GM12878 (cell line): Measurements from ENCODE around the gene RFT1. TPM values are rescaled to one million over a fixed set of nuclear protein-coding genes. Genes with fewer than 3 reads are reported as not detected.

Source experiments
- ATF7 ChIP-seq: fragments of 450-650 bp; IDR thresholded peaks from 2 replicates; pipeline ENCODE4 v1.6.1; 2016; ENCODE audit warnings: low read depth, mild to moderate bottlenecking
- BHLHE40 ChIP-seq, 2 experiments: fragments of 450-650 bp in 1 of 2; IDR thresholded peaks; 2 replicates each; pipeline ENCODE4 v1.6.1; 2011 to 2017; ENCODE audit warnings: low read depth in 2 of 2, borderline replicate concordance in 1 of 2, improper control_type of control experiment in 1 of 2, low read length in 1 of 2, mild to moderate bottlenecking in 1 of 2
- BRCA1 ChIP-seq: IDR thresholded peaks from 2 replicates; pipeline ENCODE4 v1.6.1; 2011; ENCODE audit warnings: low read depth, low read length, improper control_type of control experiment
- CBX5 ChIP-seq: sonication (generic); IDR thresholded peaks from 2 replicates; pipeline ENCODE4 v1.6.1; 2016; ENCODE audit warnings: low read depth, moderate library complexity, mild to moderate bottlenecking, inconsistent platforms
- CEBPB ChIP-seq, 2 experiments: fragments of 150-350 bp in 1 of 2; IDR thresholded peaks; 2 replicates each; pipeline ENCODE4 v1.6.1; 2012 to 2014; ENCODE audit warnings: low read depth in 2 of 2, low read length in 2 of 2, borderline replicate concordance in 1 of 2, inconsistent platforms in 1 of 2
- CHD2 ChIP-seq: IDR thresholded peaks from 2 replicates; pipeline ENCODE4 v1.6.1; 2011; ENCODE audit warnings: low read depth, low read length, improper control_type of control experiment, borderline replicate concordance
- EED ChIP-seq: sonication (generic); IDR thresholded peaks from 2 replicates; pipeline ENCODE4 v1.6.1; 2016; ENCODE audit warnings: antibody characterized with exemption, low read depth
- FOXK2 ChIP-seq: fragments of 450-650 bp; IDR thresholded peaks from 2 replicates; pipeline ENCODE4 v1.6.1; 2017; ENCODE audit warnings: mild to moderate bottlenecking, moderate library complexity
- GATAD2B ChIP-seq: fragments of 450-650 bp; conservative IDR thresholded peaks from 2 replicates; pipeline ENCODE4 v1.6.1; 2017; ENCODE audit warnings: low read depth, mild to moderate bottlenecking, moderate library complexity
- JUND ChIP-seq: IDR thresholded peaks from 2 replicates; pipeline ENCODE4 v1.6.1; 2012; ENCODE audit warnings: low read depth, mild to moderate bottlenecking, low read length, improper control_type of control experiment, moderate library complexity
- LARP7 ChIP-seq: fragments of 450-650 bp; IDR thresholded peaks from 2 replicates; pipeline ENCODE4 v1.6.1; 2017; ENCODE audit warnings: mild to moderate bottlenecking
- NFYA ChIP-seq: IDR thresholded peaks from 2 replicates; pipeline ENCODE4 v1.6.1; 2011; ENCODE audit warnings: low read depth, mild to moderate bottlenecking, low read length, improper control_type of control experiment, borderline replicate concordance
- POU2F2 ChIP-seq: IDR thresholded peaks from 3 replicates; pipeline ENCODE4 v1.6.1; 2011; ENCODE audit warnings: low read depth, mild to moderate bottlenecking, low read length, borderline replicate concordance
- SIN3A ChIP-seq: IDR thresholded peaks from 2 replicates; pipeline ENCODE4 v1.6.1; 2012; ENCODE audit warnings: low read depth, low read length, improper control_type of control experiment
- SP1 ChIP-seq: IDR thresholded peaks from one replicate; pipeline ENCODE4 v1.6.1; 2011; ENCODE audit warnings: low read depth, low read length
- SPI1 ChIP-seq: IDR thresholded peaks from 2 replicates; pipeline ENCODE4 v1.6.1; 2011; ENCODE audit warnings: low read depth, mild to moderate bottlenecking, low read length, moderate library complexity, borderline replicate concordance; ENCODE audit not compliant: insufficient read depth
- SREBF2 ChIP-seq: IDR thresholded peaks from 2 replicates; pipeline ENCODE4 v1.6.1; 2012; ENCODE audit warnings: mild to moderate bottlenecking, low read length
- WRNIP1 ChIP-seq: IDR thresholded peaks from 2 replicates; pipeline ENCODE4 v1.6.1; 2011; ENCODE audit warnings: low read depth, low read length, improper control_type of control experiment, borderline replicate concordance
- polyA plus RNA-seq, 11 experiments: library from polyadenylated mRNA; depleted of rRNA in 4 of 11; unstranded in 6 of 11; stranded (reverse) in 5 of 11; fragments of >200 nt; fragmentation: Nextera tagmentation in 4 of 11; fragmentation: Illumina TruSeq in 1 of 11; extraction: Ambion mirVana in 4 of 11; extraction: Trizol in 1 of 11; gene quantifications; 1 replicate in 1 of 11; 2 replicates in 10 of 11; pipeline versions ENCODE4 v1.2.1 to v1.2.3, GENCODE V29; 2011 to 2016; ENCODE audit warnings: inconsistent platforms in 2 of 11, missing spikeins in 2 of 11, low read depth in 1 of 11
- total RNA-seq, 4 experiments: library from RNA; depleted of rRNA in 3 of 4; stranded (reverse); fragments of >200 nt in 3 of 4; fragmentation: Illumina TruSeq in 1 of 4; extraction: Trizol in 1 of 4; gene quantifications; 2 replicates each; pipeline versions ENCODE4 v1.2.1 to v1.2.3, GENCODE V29; 2013 to 2021
- TF ChIP-seq, protein P1 (sequence below): fragments of 450-650 bp; IDR thresholded peaks from 2 replicates; pipeline ENCODE4 v1.6.1; 2017; ENCODE audit warnings: antibody characterized with exemption, mild to moderate bottlenecking, moderate library complexity
- TF ChIP-seq, protein P2 (sequence below): fragments of 450-650 bp; IDR thresholded peaks from 2 replicates; pipeline ENCODE4 v1.6.1; 2018; ENCODE audit warnings: borderline replicate concordance, mild to moderate bottlenecking; ENCODE audit not compliant: partially characterized antibody
- TF ChIP-seq, protein P3 (sequence below): fragments of 450-650 bp; IDR thresholded peaks from 2 replicates; pipeline ENCODE4 v1.6.1; 2017; ENCODE audit warnings: borderline replicate concordance
- TF ChIP-seq, protein P4 (sequence below): IDR thresholded peaks from 2 replicates; pipeline ENCODE4 v1.6.1; 2012; ENCODE audit warnings: low read depth, low read length, improper control_type of control experiment
- TF ChIP-seq, protein P5 (sequence below): fragments of 450-650 bp; IDR thresholded peaks from 2 replicates; pipeline ENCODE4 v1.6.1; 2016; ENCODE audit warnings: mild to moderate bottlenecking

Gene RFT1
- total and polyA plus RNA-seq, 10 of the 15 experiments (the other 5 are each of a cell fraction or from before 2014, with no cell fraction given), result 16.6 to 75.1 (median 34.5) TPM

DNA sequence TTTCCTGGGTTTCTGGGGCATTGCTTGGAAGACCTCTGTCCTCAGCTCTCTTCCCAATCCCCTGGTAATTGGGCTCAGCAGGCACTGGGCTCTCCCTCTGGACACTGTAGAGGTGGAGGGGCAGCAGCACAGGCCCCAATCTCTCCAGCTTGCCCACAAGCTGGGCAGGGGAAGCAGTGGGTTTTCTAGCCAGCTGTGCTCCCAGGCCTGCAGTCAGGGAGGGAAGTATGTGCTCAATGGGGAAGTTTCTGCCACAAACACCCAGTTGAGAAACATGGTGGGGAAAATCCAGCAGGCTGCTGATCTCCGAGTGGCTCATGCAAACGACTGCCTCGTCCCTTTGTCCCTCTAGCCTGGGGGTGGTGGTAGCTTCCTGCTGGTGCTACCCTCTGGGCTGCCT, 12.8 kb upstream of the RFT1 start (continued):
- TF ChIP-seq, protein P1, sequence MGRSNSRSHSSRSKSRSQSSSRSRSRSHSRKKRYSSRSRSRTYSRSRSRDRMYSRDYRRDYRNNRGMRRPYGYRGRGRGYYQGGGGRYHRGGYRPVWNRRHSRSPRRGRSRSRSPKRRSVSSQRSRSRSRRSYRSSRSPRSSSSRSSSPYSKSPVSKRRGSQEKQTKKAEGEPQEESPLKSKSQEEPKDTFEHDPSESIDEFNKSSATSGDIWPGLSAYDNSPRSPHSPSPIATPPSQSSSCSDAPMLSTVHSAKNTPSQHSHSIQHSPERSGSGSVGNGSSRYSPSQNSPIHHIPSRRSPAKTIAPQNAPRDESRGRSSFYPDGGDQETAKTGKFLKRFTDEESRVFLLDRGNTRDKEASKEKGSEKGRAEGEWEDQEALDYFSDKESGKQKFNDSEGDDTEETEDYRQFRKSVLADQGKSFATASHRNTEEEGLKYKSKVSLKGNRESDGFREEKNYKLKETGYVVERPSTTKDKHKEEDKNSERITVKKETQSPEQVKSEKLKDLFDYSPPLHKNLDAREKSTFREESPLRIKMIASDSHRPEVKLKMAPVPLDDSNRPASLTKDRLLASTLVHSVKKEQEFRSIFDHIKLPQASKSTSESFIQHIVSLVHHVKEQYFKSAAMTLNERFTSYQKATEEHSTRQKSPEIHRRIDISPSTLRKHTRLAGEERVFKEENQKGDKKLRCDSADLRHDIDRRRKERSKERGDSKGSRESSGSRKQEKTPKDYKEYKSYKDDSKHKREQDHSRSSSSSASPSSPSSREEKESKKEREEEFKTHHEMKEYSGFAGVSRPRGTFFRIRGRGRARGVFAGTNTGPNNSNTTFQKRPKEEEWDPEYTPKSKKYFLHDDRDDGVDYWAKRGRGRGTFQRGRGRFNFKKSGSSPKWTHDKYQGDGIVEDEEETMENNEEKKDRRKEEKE, result no peak
- TF ChIP-seq, protein P2, sequence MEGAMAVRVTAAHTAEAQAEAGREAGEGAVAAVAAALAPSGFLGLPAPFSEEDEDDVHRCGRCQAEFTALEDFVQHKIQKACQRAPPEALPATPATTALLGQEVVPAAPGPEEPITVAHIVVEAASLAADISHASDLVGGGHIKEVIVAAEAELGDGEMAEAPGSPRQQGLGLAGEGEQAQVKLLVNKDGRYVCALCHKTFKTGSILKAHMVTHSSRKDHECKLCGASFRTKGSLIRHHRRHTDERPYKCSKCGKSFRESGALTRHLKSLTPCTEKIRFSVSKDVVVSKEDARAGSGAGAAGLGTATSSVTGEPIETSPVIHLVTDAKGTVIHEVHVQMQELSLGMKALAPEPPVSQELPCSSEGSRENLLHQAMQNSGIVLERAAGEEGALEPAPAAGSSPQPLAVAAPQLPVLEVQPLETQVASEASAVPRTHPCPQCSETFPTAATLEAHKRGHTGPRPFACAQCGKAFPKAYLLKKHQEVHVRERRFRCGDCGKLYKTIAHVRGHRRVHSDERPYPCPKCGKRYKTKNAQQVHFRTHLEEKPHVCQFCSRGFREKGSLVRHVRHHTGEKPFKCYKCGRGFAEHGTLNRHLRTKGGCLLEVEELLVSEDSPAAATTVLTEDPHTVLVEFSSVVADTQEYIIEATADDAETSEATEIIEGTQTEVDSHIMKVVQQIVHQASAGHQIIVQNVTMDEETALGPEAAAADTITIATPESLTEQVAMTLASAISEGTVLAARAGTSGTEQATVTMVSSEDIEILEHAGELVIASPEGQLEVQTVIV, result no peak
- TF ChIP-seq CHD2, result no peak
- TF ChIP-seq GATAD2B, result peak; percentile 60
- no peak for TF ChIP-seq NFYA
- TF ChIP-seq, protein P3, sequence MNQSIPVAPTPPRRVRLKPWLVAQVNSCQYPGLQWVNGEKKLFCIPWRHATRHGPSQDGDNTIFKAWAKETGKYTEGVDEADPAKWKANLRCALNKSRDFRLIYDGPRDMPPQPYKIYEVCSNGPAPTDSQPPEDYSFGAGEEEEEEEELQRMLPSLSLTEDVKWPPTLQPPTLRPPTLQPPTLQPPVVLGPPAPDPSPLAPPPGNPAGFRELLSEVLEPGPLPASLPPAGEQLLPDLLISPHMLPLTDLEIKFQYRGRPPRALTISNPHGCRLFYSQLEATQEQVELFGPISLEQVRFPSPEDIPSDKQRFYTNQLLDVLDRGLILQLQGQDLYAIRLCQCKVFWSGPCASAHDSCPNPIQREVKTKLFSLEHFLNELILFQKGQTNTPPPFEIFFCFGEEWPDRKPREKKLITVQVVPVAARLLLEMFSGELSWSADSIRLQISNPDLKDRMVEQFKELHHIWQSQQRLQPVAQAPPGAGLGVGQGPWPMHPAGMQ, result no peak
- no peak for TF ChIP-seq CEBPB (IDR thresholded peaks at IDR 0.05; ENCODE audit: borderline replicate concordance in 1 of 2, low read depth in 2 of 2, low read length in 2 of 2)
- TF ChIP-seq BHLHE40 (IDR thresholded peaks at IDR 0.05; ENCODE audit: borderline replicate concordance in 1 of 2, low read depth in 2 of 2, low read length in 1 of 2), result peak in 1 of 2 experiments; percentile 33; a peak in 1 of 4 replicates
- TF ChIP-seq POU2F2, result no peak
- no peak for TF ChIP-seq BRCA1
- TF ChIP-seq LARP7, result no peak
- TF ChIP-seq, protein P4, sequence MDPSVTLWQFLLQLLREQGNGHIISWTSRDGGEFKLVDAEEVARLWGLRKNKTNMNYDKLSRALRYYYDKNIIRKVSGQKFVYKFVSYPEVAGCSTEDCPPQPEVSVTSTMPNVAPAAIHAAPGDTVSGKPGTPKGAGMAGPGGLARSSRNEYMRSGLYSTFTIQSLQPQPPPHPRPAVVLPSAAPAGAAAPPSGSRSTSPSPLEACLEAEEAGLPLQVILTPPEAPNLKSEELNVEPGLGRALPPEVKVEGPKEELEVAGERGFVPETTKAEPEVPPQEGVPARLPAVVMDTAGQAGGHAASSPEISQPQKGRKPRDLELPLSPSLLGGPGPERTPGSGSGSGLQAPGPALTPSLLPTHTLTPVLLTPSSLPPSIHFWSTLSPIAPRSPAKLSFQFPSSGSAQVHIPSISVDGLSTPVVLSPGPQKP, result no peak
- no peak for TF ChIP-seq JUND
- TF ChIP-seq WRNIP1, result no peak
- TF ChIP-seq ATF7, result no peak
- no peak for TF ChIP-seq SPI1
- no peak for TF ChIP-seq FOXK2
- no peak for TF ChIP-seq SIN3A
- no peak for TF ChIP-seq SP1
- TF ChIP-seq, protein P5, sequence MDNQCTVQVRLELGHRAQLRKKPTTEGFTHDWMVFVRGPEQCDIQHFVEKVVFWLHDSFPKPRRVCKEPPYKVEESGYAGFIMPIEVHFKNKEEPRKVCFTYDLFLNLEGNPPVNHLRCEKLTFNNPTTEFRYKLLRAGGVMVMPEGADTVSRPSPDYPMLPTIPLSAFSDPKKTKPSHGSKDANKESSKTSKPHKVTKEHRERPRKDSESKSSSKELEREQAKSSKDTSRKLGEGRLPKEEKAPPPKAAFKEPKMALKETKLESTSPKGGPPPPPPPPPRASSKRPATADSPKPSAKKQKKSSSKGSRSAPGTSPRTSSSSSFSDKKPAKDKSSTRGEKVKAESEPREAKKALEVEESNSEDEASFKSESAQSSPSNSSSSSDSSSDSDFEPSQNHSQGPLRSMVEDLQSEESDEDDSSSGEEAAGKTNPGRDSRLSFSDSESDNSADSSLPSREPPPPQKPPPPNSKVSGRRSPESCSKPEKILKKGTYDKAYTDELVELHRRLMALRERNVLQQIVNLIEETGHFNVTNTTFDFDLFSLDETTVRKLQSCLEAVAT, result 0 out of 2 replicates have a peak, but pooled peaks have one; percentile 30
- peak; percentile 64 for TF ChIP-seq EED
- TF ChIP-seq SREBF2, result no peak
- no peak for TF ChIP-seq CBX5
